GM12878 (cell line): ENCODE data around the gene PUS10.

Experiments
- POLR2A ChIP-seq: IDR thresholded peaks from 2 replicates; pipeline ENCODE4 v1.6.1; 2011; ENCODE audit warnings: low read depth, mild to moderate bottlenecking, low read length
- RAD21 ChIP-seq: IDR thresholded peaks from 2 replicates; pipeline ENCODE4 v1.6.1; 2011; ENCODE audit warnings: mild to moderate bottlenecking, low read depth, low read length, moderate library complexity; ENCODE audit not compliant: insufficient read depth

DNA sequence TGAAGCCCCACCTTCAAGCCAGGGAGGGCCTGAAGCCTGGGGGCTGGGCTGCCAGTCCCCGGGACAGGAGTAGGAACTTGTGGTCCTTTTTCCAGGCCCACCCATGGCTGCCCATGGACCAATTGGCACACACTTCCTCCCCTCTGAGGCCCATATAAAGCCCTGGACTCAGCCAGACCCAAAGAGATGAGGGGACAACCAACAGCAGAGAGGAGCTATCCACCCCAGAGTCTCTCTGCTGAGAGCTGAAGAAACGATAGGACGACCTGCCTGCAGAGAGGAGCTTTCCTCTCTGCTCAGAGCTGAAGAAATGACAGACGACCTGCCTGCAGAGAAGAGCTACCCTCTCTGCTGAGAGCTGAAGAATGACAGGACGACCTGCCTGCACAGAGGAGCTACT, 44.4 kb downstream of the PUS10 start:
- no peak for TF ChIP-seq POLR2A
- no peak for TF ChIP-seq RAD21
